BLaER1 treated with 17β-estradiol and CSF1 and Interleukin-3, amounts not matched to agents 10 nM and 100 nM (cell line): Measurements from ENCODE around the gene STX8.

ENCODE experiments used
- H3K27ac ChIP-seq, 11 experiments: shearing (Covaris generic); formaldehyde crosslinking; 2 replicates each; pipeline ENCODE4 v1.8.1; 2022
- H3K27me3 ChIP-seq, 11 experiments: shearing (Covaris generic); formaldehyde crosslinking; 2 replicates each; pipeline ENCODE4 v1.8.1; 2022
- H3K36me3 ChIP-seq, 11 experiments: shearing (Covaris generic); formaldehyde crosslinking; 2 replicates each; pipeline ENCODE4 v1.8.1; 2022
- H3K4me1 ChIP-seq, 10 experiments: shearing (Covaris generic); formaldehyde crosslinking; 2 replicates each; pipeline ENCODE4 v1.8.1; 2022
- H3K4me2 ChIP-seq, 11 experiments: shearing (Covaris generic); formaldehyde crosslinking; 2 replicates each; pipeline ENCODE4 v1.8.1; 2022
- H3K4me3 ChIP-seq, 10 experiments: shearing (Covaris generic); formaldehyde crosslinking; 2 replicates each; pipeline ENCODE4 v1.8.1; 2022
- H3K9ac ChIP-seq, 11 experiments: shearing (Covaris generic); formaldehyde crosslinking; 2 replicates each; pipeline ENCODE4 v1.8.1; 2022
- H3K9me3 ChIP-seq, 11 experiments: shearing (Covaris generic); formaldehyde crosslinking; replicated peaks in 1 of 11; 2 replicates each; pipeline ENCODE4 v1.8.1; 2022
- H4K20me1 ChIP-seq, 11 experiments: shearing (Covaris generic); formaldehyde crosslinking; 2 replicates each; pipeline ENCODE4 v1.8.1; 2022
- Cebpa-rat ChIP-seq, 11 experiments: shearing (Covaris generic); IDR thresholded peaks; 2 replicates each; pipeline ENCODE4 v1.8.1; 2022

STX8 gene

GRCh38 chr17:9336817-9337216 lies 238.8 kb downstream of the STX8 start:
- H3K4me3 ChIP-seq: no peak overlapping the region
- peak overlapping the region in 1 of 11 experiments; percentile 6; a peak in 1 of 22 replicates for H3K4me2 ChIP-seq
- H3K9me3 ChIP-seq: peaks cover 21 to 41% (median 34%) of the 10 kb centered on the region in 11 experiments
- no peaks in the 10 kb centered on the region for H4K20me1 ChIP-seq
- TF ChIP-seq Cebpa-rat (IDR thresholded peaks at IDR 0.05): no peak
- no peaks in the 10 kb centered on the region for H3K27me3 ChIP-seq
- peaks cover 0 to 10% (median 0%) of the 10 kb centered on the region in 10 experiments; a peak in 3 of 20 replicates for H3K4me1 ChIP-seq
- H3K27ac ChIP-seq: no peak overlapping the region
- H3K9ac ChIP-seq: no peak overlapping the region
- H3K36me3 ChIP-seq: peaks cover 0 to 19% (median 9%) of the 10 kb centered on the region in 11 experiments; a peak in 11 of 22 replicates

DNA sequence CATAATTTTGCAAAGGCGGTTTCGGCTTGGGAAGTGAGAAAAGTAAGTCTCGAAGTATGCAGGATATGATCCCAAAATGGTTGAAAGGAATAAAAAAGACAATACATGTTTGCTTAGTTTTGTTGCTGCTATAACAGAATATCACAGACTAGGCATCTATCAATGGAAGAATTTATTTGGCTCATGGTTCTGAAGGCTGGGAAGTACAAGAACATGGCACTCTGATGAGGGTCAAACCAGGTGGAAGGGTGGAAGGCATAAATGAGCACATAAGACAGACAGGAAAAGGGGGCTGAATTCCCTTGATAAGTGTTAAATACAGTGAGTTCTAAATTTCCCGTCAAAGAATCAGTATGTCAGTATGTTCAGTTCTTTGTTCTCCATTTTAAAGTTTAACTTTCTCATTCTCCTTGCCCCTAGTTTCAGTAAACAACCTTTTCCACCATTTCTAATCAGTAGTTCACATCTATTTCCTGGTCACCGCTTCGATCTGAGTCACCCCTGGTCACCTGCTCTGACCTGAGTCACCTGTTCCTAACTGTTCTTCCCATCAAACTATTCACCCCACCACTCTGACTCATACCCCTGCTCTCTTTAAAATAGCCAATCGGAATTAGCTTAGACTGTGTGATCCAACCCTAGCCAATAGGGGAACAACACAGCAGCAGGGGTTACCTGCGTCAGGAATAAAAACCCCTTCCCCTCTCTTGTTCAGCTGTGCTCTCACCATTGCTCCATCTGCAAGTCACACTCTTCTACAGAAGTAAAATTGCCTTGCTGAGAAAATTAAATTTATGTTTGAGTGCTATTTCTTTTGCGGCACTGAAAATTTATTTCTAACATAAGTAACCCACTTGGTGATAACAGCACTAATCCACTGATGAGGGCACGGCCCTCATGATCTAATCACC lies 240.8 kb downstream of the STX8 start:
- no peak for TF ChIP-seq Cebpa-rat (IDR thresholded peaks at IDR 0.05)
- Histone ChIP-seq H3K4me1 (peaks cover 0 to 10% (median 0%) of the 10 kb centered on the region in 10 experiments; a peak in 3 of 20 replicates), H3K9me3 (peaks cover 21 to 41% (median 34%) of the 10 kb centered on the region in 11 experiments), H3K9ac (no peak overlapping the region), H3K4me2 (no peak overlapping the region), H3K4me3 (no peak overlapping the region), H4K20me1 (no peaks in the 10 kb centered on the region; a peak in 1 of 22 replicates), H3K27ac (no peak overlapping the region), H3K27me3 (no peaks in the 10 kb centered on the region), H3K36me3 (peaks cover 0 to 19% (median 9%) of the 10 kb centered on the region in 11 experiments; a peak in 11 of 22 replicates)

DNA sequence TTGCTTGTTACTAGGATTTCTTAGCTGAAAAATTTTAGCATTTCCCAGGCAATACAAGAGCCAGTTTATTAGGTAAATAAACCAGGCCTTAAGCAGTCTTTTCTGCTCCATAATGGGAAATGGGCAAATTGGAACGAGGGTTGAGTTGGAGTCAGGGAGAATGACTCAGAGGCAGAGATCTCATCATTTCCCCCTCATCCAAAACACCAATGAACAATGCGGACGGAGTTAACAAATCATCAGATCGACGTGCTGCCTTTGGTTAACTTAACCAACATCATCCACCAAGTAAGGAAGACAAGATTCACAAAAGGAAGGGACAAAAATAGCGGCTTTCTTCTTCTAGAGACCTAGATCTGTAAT lies 243.5 kb downstream of the STX8 start:
- Histone ChIP-seq H3K4me1 (peaks cover 0 to 9% (median 0%) of the 10 kb centered on the region in 10 experiments; a peak in 3 of 20 replicates), H3K9ac (no peak overlapping the region), H3K4me2 (no peak overlapping the region), H3K36me3 (peaks cover 0 to 19% (median 9%) of the 10 kb centered on the region in 11 experiments; a peak in 11 of 22 replicates), H3K27me3 (no peaks in the 10 kb centered on the region), H4K20me1 (peaks cover 0 to 7% (median 0%) of the 10 kb centered on the region in 11 experiments; a peak in 3 of 22 replicates), H3K4me3 (no peak overlapping the region), H3K9me3 (peaks cover 21 to 35% (median 27%) of the 10 kb centered on the region in 11 experiments), H3K27ac (no peak overlapping the region)
- TF ChIP-seq Cebpa-rat (IDR thresholded peaks at IDR 0.05): no peak

- no peak overlapping the region for H3K9ac ChIP-seq
- H3K36me3 ChIP-seq: peaks cover 0 to 19% (median 9%) of the 10 kb centered on the region in 11 experiments; a peak in 11 of 22 replicates
- H3K4me1 ChIP-seq: 0 out of 20 replicates have a peak, but pooled peaks cover 0 to 3% (median 0%) of the 10 kb centered on the region in 10 experiments
- H3K4me2 ChIP-seq: no peak overlapping the region
- H3K9me3 ChIP-seq: peaks cover 21 to 31% (median 25%) of the 10 kb centered on the region in 11 experiments
- no peak overlapping the region for H3K27ac ChIP-seq
- peaks cover 0 to 7% (median 0%) of the 10 kb centered on the region in 11 experiments; a peak in 3 of 22 replicates for H4K20me1 ChIP-seq
- no peaks in the 10 kb centered on the region for H3K27me3 ChIP-seq
- TF ChIP-seq Cebpa-rat (IDR thresholded peaks at IDR 0.05): no peak
- H3K4me3 ChIP-seq: no peak overlapping the region
Measured at GRCh38 chr17:9331279-9332131, 244.1 kb downstream of the STX8 start.

DNA sequence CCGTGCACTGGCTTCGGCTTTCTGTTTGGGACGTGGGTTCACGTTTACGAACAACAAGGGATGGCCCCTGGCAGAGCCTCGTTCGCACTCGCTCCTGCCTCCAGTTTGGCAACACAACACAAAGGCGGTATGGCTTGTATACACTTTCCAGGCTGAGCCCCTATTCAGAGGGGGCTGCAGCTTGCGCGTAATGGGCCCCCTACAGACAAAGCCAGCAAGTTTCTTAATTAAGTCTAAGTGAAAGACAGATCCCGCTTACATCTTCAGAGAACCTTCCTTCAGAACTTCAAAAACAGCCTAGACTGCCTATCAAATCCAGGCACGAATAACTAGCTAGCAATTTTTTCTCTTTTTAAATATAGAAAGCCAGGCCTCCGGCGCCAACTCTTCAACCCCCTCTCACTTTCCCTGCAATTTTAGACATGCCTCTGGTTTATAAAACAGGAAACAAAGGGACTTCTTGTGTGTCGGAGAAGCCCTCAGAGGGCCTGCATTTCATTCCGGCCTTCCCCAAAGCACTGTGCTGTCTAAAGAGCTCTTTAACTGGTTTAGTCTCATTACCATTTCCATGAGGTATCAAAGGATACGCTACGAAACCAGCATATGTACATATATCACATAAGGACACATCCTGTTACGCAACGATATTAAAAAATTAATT lies 244.9 kb downstream of the STX8 start:
- peaks cover 4 to 14% (median 9%) of the 10 kb centered on the region in 11 experiments; a peak in 12 of 22 replicates for H3K36me3 ChIP-seq
- no peak overlapping the region for H3K27ac ChIP-seq
- 0 out of 20 replicates have a peak, but pooled peaks cover 0 to 3% (median 0%) of the 10 kb centered on the region in 10 experiments for H3K4me1 ChIP-seq
- no peaks in the 10 kb centered on the region for H3K27me3 ChIP-seq
- peaks cover 15 to 25% (median 17%) of the 10 kb centered on the region in 11 experiments for H3K9me3 ChIP-seq
- H3K4me3 ChIP-seq: no peak overlapping the region
- peaks cover 0 to 7% (median 0%) of the 10 kb centered on the region in 11 experiments; a peak in 3 of 22 replicates for H4K20me1 ChIP-seq
- H3K4me2 ChIP-seq: no peak overlapping the region
- TF ChIP-seq Cebpa-rat (IDR thresholded peaks at IDR 0.05): no peak
- no peak overlapping the region for H3K9ac ChIP-seq

DNA sequence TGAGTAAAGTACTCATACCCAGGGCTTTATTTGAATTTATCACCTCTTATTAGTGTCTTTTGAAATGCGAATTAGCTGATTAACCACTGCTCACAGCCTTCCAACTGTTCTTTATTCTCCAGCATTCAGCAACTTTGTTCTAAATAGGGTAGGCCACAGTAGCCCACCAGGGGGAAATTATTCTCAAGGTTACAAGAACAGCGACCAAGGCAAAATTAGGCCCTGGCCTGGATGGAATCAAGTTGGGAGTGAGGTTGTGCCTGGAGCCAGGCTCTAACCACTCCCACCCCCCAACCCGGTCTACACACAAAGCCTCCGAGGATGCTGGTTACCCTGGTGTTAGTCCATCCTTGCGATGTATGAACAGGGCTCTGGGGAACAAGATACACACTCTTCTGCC lies 245.5 kb downstream of the STX8 start:
- TF ChIP-seq Cebpa-rat (IDR thresholded peaks at IDR 0.05): no peak
- Histone ChIP-seq H3K36me3 (peaks cover 3 to 10% (median 7%) of the 10 kb centered on the region in 11 experiments; a peak in 12 of 22 replicates), H3K27ac (no peak overlapping the region), H3K4me3 (no peak overlapping the region), H3K9me3 (peaks cover 9 to 20% (median 11%) of the 10 kb centered on the region in 11 experiments), H4K20me1 (peaks cover 0 to 7% (median 0%) of the 10 kb centered on the region in 11 experiments; a peak in 3 of 22 replicates), H3K4me2 (no peak overlapping the region), H3K9ac (no peak overlapping the region), H3K4me1 (0 out of 20 replicates have a peak, but pooled peaks cover 0 to 3% (median 0%) of the 10 kb centered on the region in 10 experiments), H3K27me3 (no peaks in the 10 kb centered on the region)

DNA sequence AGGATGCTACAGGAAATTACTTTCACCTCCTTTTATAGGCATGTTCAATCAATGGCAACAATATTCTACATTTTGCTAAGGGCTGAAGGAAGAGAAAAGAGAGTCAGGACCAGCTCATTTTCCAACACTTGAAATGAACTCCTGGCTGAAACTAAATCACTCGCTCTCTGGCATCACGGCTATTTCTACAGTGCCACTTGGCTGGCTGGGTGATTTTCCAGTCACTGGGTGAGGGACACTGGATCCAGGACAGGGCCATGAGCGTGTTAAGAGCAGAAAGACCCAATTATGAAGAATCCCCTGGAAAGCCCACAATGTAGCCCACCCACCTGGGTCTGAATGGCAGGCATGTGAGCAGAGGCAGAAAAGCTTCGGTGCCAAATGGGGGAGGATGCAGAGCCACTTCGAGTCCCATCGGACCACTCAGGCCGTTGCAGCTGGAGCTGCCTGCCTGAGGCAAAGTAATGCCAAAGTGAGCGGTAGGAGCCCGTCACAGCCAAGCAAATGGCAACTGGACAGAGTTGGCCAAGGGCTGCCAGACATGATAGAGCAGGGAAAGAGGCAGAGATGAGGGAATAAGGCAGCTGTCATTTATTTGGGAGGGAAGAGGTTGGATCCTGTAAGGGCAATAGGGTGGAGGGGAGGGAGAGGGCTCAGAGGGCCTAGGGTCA lies 246.2 kb downstream of the STX8 start:
- Histone ChIP-seq H3K27ac (no peak overlapping the region), H3K9ac (no peak overlapping the region), H3K4me1 (0 out of 20 replicates have a peak, but pooled peaks cover 0 to 3% (median 0%) of the 10 kb centered on the region in 10 experiments), H3K27me3 (no peaks in the 10 kb centered on the region), H3K9me3 (peaks cover 2 to 12% (median 4%) of the 10 kb centered on the region in 11 experiments), H3K36me3 (peaks cover 0 to 6% (median under 1%) of the 10 kb centered on the region in 11 experiments; a peak in 5 of 22 replicates), H3K4me3 (no peak overlapping the region), H4K20me1 (peaks cover 0 to 7% (median 0%) of the 10 kb centered on the region in 11 experiments; a peak in 3 of 22 replicates), H3K4me2 (no peak overlapping the region)
- no peak for TF ChIP-seq Cebpa-rat (IDR thresholded peaks at IDR 0.05)
